Ishikawa (cell line): Measurements from ENCODE around the gene TMEM192.
A peak's percentile ranks its signal among the peaks of the same experiment; 100 is the strongest.

Experiments
- CEBPB ChIP-seq: IDR thresholded peaks from 2 replicates; pipeline ENCODE4 v1.6.1; 2012
- CREB1 ChIP-seq: IDR thresholded peaks from 2 replicates; pipeline ENCODE4 v1.6.1; 2012; ENCODE audit warnings: low read depth
- EGR1 ChIP-seq: IDR thresholded peaks from 2 replicates; pipeline ENCODE4 v1.6.1; 2012
- EP300 ChIP-seq: IDR thresholded peaks from 2 replicates; pipeline ENCODE4 v1.6.1; 2012; ENCODE audit warnings: borderline replicate concordance
- FOXM1 ChIP-seq: IDR thresholded peaks from 2 replicates; pipeline ENCODE4 v1.6.1; 2012; ENCODE audit warnings: low read depth, borderline replicate concordance
- MAX ChIP-seq: IDR thresholded peaks from 2 replicates; pipeline ENCODE4 v1.6.1; 2012
- NFIC ChIP-seq: IDR thresholded peaks from 2 replicates; pipeline ENCODE4 v1.6.1; 2012
- RAD21 ChIP-seq: IDR thresholded peaks from 2 replicates; pipeline ENCODE4 v1.6.1; 2012; ENCODE audit warnings: low read depth
- TAF1 ChIP-seq: IDR thresholded peaks from 2 replicates; pipeline ENCODE4 v1.6.1; 2012; ENCODE audit warnings: low read depth, mild to moderate bottlenecking
- TCF12 ChIP-seq: IDR thresholded peaks from 2 replicates; pipeline ENCODE4 v1.6.1; 2012; ENCODE audit warnings: low read depth
- TEAD4 ChIP-seq: IDR thresholded peaks from 2 replicates; pipeline ENCODE4 v1.6.1; 2012
- YY1 ChIP-seq: IDR thresholded peaks from 2 replicates; pipeline ENCODE4 v1.6.1; 2012; ENCODE audit warnings: low read depth
- ZBTB7A ChIP-seq: IDR thresholded peaks from 2 replicates; pipeline ENCODE4 v1.6.1; 2012; ENCODE audit warnings: low read depth
- TF ChIP-seq, protein P1 (sequence below): IDR thresholded peaks from 2 replicates; pipeline ENCODE4 v1.6.1; 2012
- TF ChIP-seq, protein P2 (sequence below): IDR thresholded peaks from 2 replicates; pipeline ENCODE4 v1.6.1; 2012; ENCODE audit warnings: low read depth, mild to moderate bottlenecking

The TMEM192 gene

DNA sequence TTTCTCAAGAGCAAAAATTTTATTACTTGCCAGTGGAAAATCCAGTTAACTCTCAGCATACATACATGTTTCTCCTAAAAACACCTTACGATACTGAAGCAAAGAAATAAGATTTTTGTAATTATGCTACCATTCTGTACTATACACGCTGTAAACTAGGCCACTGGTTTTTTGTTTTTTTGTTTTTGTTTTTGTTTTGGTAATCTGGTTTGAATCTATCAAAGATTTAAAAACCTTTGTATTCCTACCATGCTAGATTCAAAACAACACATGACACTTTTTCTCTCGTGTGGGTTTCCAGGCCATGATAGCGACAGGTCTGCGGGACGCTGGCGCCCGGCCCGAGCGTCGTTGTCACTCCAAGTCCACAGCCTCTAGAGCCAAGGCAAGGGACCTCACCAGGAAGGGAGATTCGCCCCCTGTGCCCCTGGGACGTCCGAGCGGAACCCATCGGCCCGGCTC, 723 bp downstream of the TMEM192 start:
- TF ChIP-seq MAX, result no peak

DNA sequence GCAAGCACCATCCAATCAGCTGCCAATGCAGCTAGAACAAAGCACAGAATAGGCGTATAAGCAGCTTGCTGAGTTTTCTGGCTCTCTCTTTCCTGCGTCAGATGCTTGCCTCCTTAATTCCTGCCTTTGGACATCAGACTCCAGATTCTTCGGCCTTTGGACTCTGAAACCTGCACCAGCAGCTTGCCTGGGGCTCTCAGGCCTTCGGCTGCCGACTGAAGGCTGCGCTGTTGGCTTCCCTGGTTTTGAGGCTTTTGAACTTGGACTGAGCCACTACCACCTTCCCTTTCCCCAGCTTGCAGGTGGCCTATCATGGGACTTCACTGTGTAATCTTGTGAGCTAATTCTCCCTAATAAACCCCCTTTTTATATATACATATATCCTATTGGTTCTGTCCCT, 6.1 kb downstream of the TMEM192 start:
- no peak for TF ChIP-seq TCF12
- TF ChIP-seq, protein P1, sequence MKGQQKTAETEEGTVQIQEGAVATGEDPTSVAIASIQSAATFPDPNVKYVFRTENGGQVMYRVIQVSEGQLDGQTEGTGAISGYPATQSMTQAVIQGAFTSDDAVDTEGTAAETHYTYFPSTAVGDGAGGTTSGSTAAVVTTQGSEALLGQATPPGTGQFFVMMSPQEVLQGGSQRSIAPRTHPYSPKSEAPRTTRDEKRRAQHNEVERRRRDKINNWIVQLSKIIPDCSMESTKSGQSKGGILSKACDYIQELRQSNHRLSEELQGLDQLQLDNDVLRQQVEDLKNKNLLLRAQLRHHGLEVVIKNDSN, result no peak
- TF ChIP-seq TEAD4, result no peak
- no peak for TF ChIP-seq CREB1
- TF ChIP-seq EGR1, result no peak
- TF ChIP-seq EP300, result no peak
- no peak for TF ChIP-seq YY1
- no peak for TF ChIP-seq MAX
- no peak for TF ChIP-seq RAD21
- TF ChIP-seq ZBTB7A, result no peak
- TF ChIP-seq, protein P2, sequence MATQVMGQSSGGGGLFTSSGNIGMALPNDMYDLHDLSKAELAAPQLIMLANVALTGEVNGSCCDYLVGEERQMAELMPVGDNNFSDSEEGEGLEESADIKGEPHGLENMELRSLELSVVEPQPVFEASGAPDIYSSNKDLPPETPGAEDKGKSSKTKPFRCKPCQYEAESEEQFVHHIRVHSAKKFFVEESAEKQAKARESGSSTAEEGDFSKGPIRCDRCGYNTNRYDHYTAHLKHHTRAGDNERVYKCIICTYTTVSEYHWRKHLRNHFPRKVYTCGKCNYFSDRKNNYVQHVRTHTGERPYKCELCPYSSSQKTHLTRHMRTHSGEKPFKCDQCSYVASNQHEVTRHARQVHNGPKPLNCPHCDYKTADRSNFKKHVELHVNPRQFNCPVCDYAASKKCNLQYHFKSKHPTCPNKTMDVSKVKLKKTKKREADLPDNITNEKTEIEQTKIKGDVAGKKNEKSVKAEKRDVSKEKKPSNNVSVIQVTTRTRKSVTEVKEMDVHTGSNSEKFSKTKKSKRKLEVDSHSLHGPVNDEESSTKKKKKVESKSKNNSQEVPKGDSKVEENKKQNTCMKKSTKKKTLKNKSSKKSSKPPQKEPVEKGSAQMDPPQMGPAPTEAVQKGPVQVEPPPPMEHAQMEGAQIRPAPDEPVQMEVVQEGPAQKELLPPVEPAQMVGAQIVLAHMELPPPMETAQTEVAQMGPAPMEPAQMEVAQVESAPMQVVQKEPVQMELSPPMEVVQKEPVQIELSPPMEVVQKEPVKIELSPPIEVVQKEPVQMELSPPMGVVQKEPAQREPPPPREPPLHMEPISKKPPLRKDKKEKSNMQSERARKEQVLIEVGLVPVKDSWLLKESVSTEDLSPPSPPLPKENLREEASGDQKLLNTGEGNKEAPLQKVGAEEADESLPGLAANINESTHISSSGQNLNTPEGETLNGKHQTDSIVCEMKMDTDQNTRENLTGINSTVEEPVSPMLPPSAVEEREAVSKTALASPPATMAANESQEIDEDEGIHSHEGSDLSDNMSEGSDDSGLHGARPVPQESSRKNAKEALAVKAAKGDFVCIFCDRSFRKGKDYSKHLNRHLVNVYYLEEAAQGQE, result no peak
- TF ChIP-seq TAF1, result no peak
- TF ChIP-seq CEBPB, result no peak
- TF ChIP-seq FOXM1, result no peak
- no peak for TF ChIP-seq NFIC

DNA sequence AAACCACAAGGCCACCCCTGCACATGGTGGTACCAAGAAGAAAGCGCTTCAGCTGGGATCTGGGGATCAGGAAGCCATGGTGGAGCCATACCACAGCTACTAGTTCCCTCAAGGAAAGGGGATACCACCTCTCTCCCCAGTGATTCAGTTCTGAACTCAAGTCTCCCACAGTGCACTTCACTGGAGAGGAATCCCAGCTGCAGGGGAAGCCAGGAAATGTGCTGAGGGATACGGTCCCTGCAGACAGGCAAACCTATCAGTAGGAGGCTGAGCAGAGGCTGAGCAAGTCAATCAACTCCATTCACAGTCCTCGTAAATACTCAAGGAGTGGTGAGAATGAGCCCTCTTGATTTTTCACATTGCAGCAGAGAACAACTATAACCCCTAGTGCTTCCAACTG, 11.0 kb downstream of the TMEM192 start:
- TF ChIP-seq EP300 (no peak), CREB1 (no peak), RAD21 (no peak), TEAD4 (no peak), TCF12 (no peak), NFIC (no peak), MAX (no peak), YY1 (no peak), CEBPB (no peak), ZBTB7A (no peak), EGR1 (no peak)
- TF ChIP-seq, protein P2, result no peak

- TF ChIP-seq RAD21 (peak; percentile 52), EP300 (no peak)
Measured at GRCh38 chr4:165096776-165097175, 15.9 kb downstream of the TMEM192 start.

DNA sequence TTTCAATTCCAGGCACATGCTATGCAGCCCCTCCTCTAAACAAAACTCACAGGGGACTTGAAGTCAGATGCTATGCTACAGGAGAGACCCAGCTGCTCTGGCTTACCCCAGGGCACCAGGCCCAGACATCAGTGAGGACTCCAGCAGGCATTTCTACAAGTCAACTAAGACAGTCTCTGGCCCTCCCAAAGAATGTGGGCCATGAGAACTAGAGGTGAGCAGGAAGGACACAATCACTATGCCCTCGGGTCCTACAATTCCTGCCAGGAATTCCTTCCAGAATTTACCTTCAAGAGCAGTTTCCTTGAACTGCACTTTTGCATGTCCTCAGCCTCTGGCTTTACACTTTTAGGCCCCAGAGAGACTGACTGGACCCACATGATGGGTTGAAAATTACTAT, 17.4 kb downstream of the TMEM192 start:
- TF ChIP-seq EGR1, result no peak
- TF ChIP-seq RAD21, result no peak
- TF ChIP-seq TCF12, result no peak
- TF ChIP-seq, protein P1, result no peak
- TF ChIP-seq YY1, result no peak
- TF ChIP-seq NFIC, result no peak
- no peak for TF ChIP-seq EP300
- TF ChIP-seq TAF1, result no peak
- no peak for TF ChIP-seq CEBPB
- no peak for TF ChIP-seq CREB1
- TF ChIP-seq TEAD4, result no peak
- no peak for TF ChIP-seq FOXM1
- no peak for TF ChIP-seq MAX
- no peak for TF ChIP-seq ZBTB7A
- TF ChIP-seq, protein P2, result no peak
